Measurements from ENCODE around the gene LUC7L3. TPM values are rescaled to one million over a fixed set of nuclear protein-coding genes. Genes with fewer than 3 reads are reported as not detected.
"Not testable (repeated sequence)": the region's sequence is repeated elsewhere in the genome, so short reads cannot be mapped to it uniquely, and the experiment has no call there.

Gene LUC7L3
- total and polyA plus RNA-seq, 2 donors (not counting 1 experiment from before 2014, with no cell fraction given), result 42.9 to 311 TPM

- H3K27me3 ChIP-seq (replicated peaks in 1 of 4; ENCODE audit: control extremely low read depth in 1 of 4, control insufficient read depth in 3 of 4, insufficient read depth in 4 of 4, low read length in 3 of 4), result peaks cover 0 to 4% (median 0%) of the 10 kb centered on the region in 4 experiments
- CTCF ChIA-PET, result no interaction called here
- no peaks in the 10 kb centered on the region for H4K20me1 ChIP-seq (ENCODE audit: control insufficient read depth, insufficient read depth, low read length, poor library complexity, severe bottlenecking)
- no peaks in the 10 kb centered on the region for H3K9me3 ChIP-seq (ENCODE audit: control extremely low read depth in 1 of 3, control insufficient read depth in 2 of 3, insufficient read depth in 1 of 3, low read length in 2 of 3)
- intact Hi-C loops (cut with micrococcal nuclease), result no loop called here
- H3K79me2 ChIP-seq (ENCODE audit: control insufficient read depth, insufficient read depth, low read length), result no peaks in the 10 kb centered on the region
- Mint-ChIP-seq H3K4me3 (no peak overlapping the region), H3K9me3 (ENCODE audit: insufficient read depth) (no peaks in the 10 kb centered on the region), H3K4me1 (peaks cover 4% of the 10 kb centered on the region), H3K27me3 (peaks cover 44% of the 10 kb centered on the region), H3K27ac (no peak overlapping the region)
- peaks cover 0 to 3% of the 10 kb centered on the region in 2 donors for H3K4me1 ChIP-seq (ENCODE audit: control insufficient read depth in 2 of 2, insufficient read depth in 2 of 2, low read length in 2 of 2)
- H3K4me3 ChIP-seq (ENCODE audit: control extremely low read depth in 1 of 5, extremely low read depth in 1 of 5, insufficient read depth in 1 of 5, low read depth in 2 of 5, low read length in 4 of 5), result no peak overlapping the region
- H3K27ac ChIP-seq (ENCODE audit: low read length in 2 of 2), result no peak overlapping the region
- no peak for TF ChIP-seq CTCF (IDR thresholded peaks at IDR 0.05)
- TF ChIP-seq EZH2 (IDR thresholded peaks at IDR 0.05; ENCODE audit: borderline replicate concordance, insufficient read depth, low read depth, low read length, poor library complexity, severe bottlenecking), result no peak
- no peak for DNase-seq
- ATAC-seq (ENCODE audit: low read depth), result no peak
- H3K9ac ChIP-seq (ENCODE audit: low read length), result no peak overlapping the region
- no peak overlapping the region for H3K4me2 ChIP-seq (replicated peaks; ENCODE audit: low read depth, low read length, poor library complexity, severe bottlenecking)
- no peaks in the 10 kb centered on the region for H3K36me3 ChIP-seq (replicated peaks in 1 of 2; ENCODE audit: control extremely low read depth in 1 of 2, control insufficient read depth in 1 of 2, extremely low read depth in 1 of 2, insufficient read depth in 2 of 2, low read length in 1 of 2)
- POLR2A ChIA-PET, result no interaction called here
- 92% methylated on average over 5 of the region's 5 CpGs for WGBS (ENCODE audit: insufficient coverage)
- no peak overlapping the region for H2AFZ ChIP-seq (ENCODE audit: insufficient read depth, low read depth, low read length, poor library complexity, severe bottlenecking)
Measured at GRCh38 chr17:50680126-50680525, 39.3 kb upstream of the LUC7L3 start.

GRCh38 chr17:50680543-50681262 lies 38.7 kb upstream of the LUC7L3 start:
- H3K4me1 Mint-ChIP-seq; POLR2A ChIA-PET; intact Hi-C loops (cut with micrococcal nuclease); CTCF ChIA-PET; H3K9me3 Mint-ChIP-seq (ENCODE audit: insufficient read depth); H4K20me1 ChIP-seq (ENCODE audit: control insufficient read depth, insufficient read depth, low read length, poor library complexity, severe bottlenecking); H3K9me3 ChIP-seq (ENCODE audit: control extremely low read depth in 1 of 3, control insufficient read depth in 2 of 3, insufficient read depth in 1 of 3, low read length in 2 of 3); H3K9ac ChIP-seq (ENCODE audit: low read length); H3K4me3 ChIP-seq (ENCODE audit: control extremely low read depth in 1 of 5, extremely low read depth in 1 of 5, insufficient read depth in 1 of 5, low read depth in 2 of 5, low read length in 4 of 5); H3K27ac ChIP-seq (ENCODE audit: low read length in 2 of 2); H3K4me3 Mint-ChIP-seq; H3K4me1 ChIP-seq (ENCODE audit: control insufficient read depth in 2 of 2, insufficient read depth in 2 of 2, low read length in 2 of 2); H3K27me3 ChIP-seq (replicated peaks in 1 of 4; ENCODE audit: control extremely low read depth in 1 of 4, control insufficient read depth in 3 of 4, insufficient read depth in 4 of 4, low read length in 3 of 4); H3K27ac Mint-ChIP-seq; H3K79me2 ChIP-seq (ENCODE audit: control insufficient read depth, insufficient read depth, low read length); ATAC-seq (ENCODE audit: low read depth); H3K36me3 ChIP-seq (replicated peaks in 1 of 2; ENCODE audit: control extremely low read depth in 1 of 2, control insufficient read depth in 1 of 2, extremely low read depth in 1 of 2, insufficient read depth in 2 of 2, low read length in 1 of 2); DNase-seq; H3K4me2 ChIP-seq (replicated peaks; ENCODE audit: low read depth, low read length, poor library complexity, severe bottlenecking): not testable (repeated sequence)
- 64% methylated on average over 10 of the region's 12 CpGs for WGBS (ENCODE audit: insufficient coverage)
- H2AFZ ChIP-seq (ENCODE audit: insufficient read depth, low read depth, low read length, poor library complexity, severe bottlenecking), result peak overlapping the region; percentile 49
- peaks cover 44% of the 10 kb centered on the region for H3K27me3 Mint-ChIP-seq

Data from B cell (primary cell).